HCT116 (cell line): ENCODE measurements around the gene G3BP2.

ENCODE experiments used
- ATF3 ChIP-seq: IDR thresholded peaks from 2 replicates; pipeline ENCODE4 v1.6.1; 2012
- CTCF ChIP-seq, 3 experiments: fragments of 200-600 bp in 1 of 3; sonication (generic) in 1 of 3; IDR thresholded peaks in 2 of 3; conservative IDR thresholded peaks in 1 of 3; 2 replicates each; pipeline ENCODE4 v1.5.1; 2012 to 2017; ENCODE audit warnings: low read depth in 2 of 3, low read length in 2 of 3, antibody characterized with exemption in 1 of 3, borderline replicate concordance in 1 of 3, control low read depth in 1 of 3, mild to moderate bottlenecking in 1 of 3, mixed read lengths in 1 of 3, mixed run types in 1 of 3, moderate library complexity in 1 of 3; ENCODE audit not compliant: insufficient read depth in 1 of 3
- EZH2 ChIP-seq: fragments of 200-600 bp; sonication (generic); IDR thresholded peaks from 2 replicates; pipeline ENCODE4 v1.6.1; 2017; ENCODE audit warnings: antibody characterized with exemption, mixed run types
- EZH2phosphoT487 ChIP-seq: fragments of 200-600 bp; IDR thresholded peaks from 2 replicates; pipeline ENCODE4 v1.6.1; 2018; ENCODE audit warnings: antibody characterized with exemption, borderline replicate concordance
- POLR2A ChIP-seq: IDR thresholded peaks from 2 replicates; pipeline ENCODE4 v1.7.0; 2011; ENCODE audit warnings: borderline replicate concordance; ENCODE audit not compliant: insufficient read depth, insufficient read length; ENCODE audit errors: extremely low read depth
- POLR2AphosphoS5 ChIP-seq: IDR thresholded peaks from 2 replicates; pipeline ENCODE4 v1.6.1; 2011; ENCODE audit warnings: mild to moderate bottlenecking, low read depth, low read length, moderate library complexity

- TF ChIP-seq EZH2phosphoT487 (no peak), CTCF (IDR thresholded peaks at IDR 0.05 in 2 of 3, conservative IDR thresholded peaks at IDR 0.05 in 1 of 3; ENCODE audit: borderline replicate concordance in 1 of 3, insufficient read depth in 1 of 3, low read depth in 2 of 3, low read length in 2 of 3) (no peak), POLR2AphosphoS5 (no peak), EZH2 (no peak), POLR2A (no peak), ATF3 (no peak)
Measured at GRCh38 chr4:75596061-75596460, 77.2 kb downstream of the G3BP2 start.
